Fibroblast of pulmonary artery (primary cell): Measurements from ENCODE around the gene CPLX3.
A peak's percentile ranks its signal among the peaks of the same experiment; 100 is the strongest.
"Not testable (repeated sequence)": the region's sequence is repeated elsewhere in the genome, so short reads cannot be mapped to it uniquely, and the experiment has no call there.

Experiments used
- DNase-seq: peaks from one replicate; pipeline ENCODE4 v3.0.0-alpha.2; 2010; ENCODE audit warnings: low read depth
- H3K4me3 ChIP-seq: replicated peaks from 2 replicates; pipeline ENCODE4 v1.5.1; 2011; ENCODE audit warnings: low read depth, mild to moderate bottlenecking, control low read depth, low read length, moderate library complexity
- TF ChIP-seq, protein P1 (sequence below): IDR thresholded peaks from 2 replicates; pipeline ENCODE4 v1.5.1; 2011; ENCODE audit warnings: mild to moderate bottlenecking, control low read depth, low read length, inconsistent platforms; ENCODE audit errors: missing control alignments

Gene CPLX3

DNA sequence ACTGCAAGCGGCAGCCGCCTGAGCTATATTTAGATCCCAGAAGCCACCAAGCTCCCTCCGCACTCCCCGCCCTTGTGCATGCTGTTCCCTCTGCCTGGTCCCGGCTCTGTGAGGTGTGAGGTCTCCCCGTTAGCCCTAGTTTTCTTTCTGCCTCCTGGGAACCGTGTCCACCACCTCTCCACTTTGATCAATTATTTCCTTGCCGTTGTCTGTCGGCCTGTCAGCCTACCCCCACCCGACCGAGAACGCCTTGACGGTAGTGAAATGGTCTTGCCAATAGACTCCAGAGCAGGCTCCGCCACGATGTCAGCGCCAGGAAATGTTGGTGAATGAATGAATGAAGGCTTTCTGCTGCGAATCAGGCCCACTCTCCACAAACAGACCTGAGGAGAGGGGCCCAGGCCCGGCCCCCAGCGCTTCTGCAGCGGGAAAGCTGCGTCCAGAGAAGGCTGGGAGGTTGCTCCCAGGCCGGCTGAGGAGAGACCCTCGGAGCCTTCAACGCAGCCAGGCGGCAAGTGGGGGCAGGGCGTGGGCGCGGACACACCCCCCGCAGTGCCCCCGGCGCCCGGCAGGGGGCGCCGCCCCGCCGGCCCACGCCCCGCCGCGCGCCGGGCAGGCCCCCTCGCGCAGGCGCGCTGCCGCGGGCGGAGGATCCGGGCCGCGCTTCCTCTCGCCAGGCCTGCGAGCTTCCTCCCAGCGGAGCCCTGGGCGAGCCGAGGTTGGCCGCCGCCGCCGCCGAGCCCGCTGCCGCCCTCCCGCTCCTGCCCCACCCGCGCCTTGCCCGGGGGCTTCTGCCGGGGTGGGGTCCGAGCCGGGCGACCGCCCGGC lies 44.8 kb upstream of the CPLX3 start, which contains the start of gene CSK:
Gene CSK, plus strand, starts transcription at position 650 of the 828 bp plus-strand sequence. CDS start 16,218 bp downstream, outside the sequence.
- peak within 1 kb of the TSS; percentile 79 for H3K4me3 ChIP-seq
- DNase-seq = peak; percentile 66
- TF ChIP-seq, protein P1, sequence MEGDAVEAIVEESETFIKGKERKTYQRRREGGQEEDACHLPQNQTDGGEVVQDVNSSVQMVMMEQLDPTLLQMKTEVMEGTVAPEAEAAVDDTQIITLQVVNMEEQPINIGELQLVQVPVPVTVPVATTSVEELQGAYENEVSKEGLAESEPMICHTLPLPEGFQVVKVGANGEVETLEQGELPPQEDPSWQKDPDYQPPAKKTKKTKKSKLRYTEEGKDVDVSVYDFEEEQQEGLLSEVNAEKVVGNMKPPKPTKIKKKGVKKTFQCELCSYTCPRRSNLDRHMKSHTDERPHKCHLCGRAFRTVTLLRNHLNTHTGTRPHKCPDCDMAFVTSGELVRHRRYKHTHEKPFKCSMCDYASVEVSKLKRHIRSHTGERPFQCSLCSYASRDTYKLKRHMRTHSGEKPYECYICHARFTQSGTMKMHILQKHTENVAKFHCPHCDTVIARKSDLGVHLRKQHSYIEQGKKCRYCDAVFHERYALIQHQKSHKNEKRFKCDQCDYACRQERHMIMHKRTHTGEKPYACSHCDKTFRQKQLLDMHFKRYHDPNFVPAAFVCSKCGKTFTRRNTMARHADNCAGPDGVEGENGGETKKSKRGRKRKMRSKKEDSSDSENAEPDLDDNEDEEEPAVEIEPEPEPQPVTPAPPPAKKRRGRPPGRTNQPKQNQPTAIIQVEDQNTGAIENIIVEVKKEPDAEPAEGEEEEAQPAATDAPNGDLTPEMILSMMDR = peak; percentile 21

DNA sequence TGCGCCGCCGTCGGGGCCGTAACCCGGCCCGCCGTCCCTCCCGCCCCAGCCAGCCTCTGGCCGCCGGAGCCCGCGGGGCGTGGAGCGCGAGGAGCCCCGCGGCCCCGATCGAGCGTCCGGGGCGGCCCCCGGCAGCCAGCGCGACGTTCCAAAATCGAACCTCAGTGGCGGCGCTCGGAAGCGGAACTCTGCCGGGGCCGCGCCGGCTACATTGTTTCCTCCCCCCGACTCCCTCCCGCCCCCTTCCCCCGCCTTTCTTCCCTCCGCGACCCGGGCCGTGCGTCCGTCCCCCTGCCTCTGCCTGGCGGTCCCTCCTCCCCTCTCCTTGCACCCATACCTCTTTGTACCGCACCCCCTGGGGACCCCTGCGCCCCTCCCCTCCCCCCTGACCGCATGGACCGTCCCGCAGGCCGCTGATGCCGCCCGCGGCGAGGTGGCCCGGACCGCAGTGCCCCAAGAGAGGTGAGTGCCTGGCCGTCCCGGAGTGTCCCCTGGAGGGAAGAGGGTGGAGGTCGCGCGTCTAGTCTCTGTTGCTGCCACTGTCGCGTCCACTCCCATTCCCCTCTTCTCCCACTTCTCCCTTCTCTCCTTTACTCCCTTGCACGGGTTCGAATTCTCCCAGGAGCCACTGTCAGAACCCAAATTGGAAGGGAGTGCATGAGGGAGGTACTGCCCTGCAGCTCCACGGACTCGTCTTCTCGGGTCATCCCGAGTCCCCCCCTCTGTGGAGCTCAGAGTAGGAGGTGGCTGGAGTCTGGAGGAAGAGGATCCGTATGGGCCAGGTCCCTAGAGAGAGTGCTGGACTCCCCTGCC lies 44.0 kb upstream of the CPLX3 start:
- H3K4me3 ChIP-seq = peak overlapping the region; percentile 79
- TF ChIP-seq, protein P1 = no peak
- no peak for DNase-seq

DNA sequence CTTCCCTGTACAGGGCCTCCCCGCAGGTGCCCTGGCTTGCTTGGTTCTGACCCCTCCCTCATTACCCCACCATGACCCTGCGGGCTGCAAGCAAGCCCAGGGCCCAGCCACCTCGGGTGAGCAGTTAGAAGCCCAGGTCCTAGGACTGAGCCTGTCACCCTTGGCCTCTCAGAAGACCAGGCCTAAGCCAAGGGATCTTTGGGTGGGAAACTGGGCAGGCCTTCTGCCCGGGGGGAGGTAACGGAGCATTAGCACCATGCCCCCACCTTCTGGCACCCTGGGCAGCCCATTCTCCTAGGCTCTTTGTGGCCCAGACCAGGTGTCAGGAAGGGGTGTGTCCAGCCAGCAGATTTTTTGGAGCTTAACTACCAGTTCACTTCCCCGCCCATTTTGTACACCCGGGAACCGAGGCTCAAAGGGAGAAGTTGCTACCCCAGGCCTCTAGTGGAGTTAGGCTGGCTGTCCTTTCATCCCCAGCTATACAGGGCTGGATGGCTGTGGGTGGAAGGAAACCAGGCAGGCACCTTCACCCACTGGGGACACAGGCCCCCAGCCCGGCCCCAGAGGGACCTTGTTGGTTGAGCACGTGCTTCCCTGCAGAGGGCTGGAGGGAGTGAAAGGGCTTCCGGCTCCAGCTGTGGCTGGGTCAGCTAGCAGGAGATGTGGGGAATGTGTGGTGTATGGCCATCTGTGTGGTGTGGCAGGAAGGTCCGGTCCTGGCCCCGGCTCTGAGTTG lies 43.2 kb upstream of the CPLX3 start:
- peak; percentile 33 for DNase-seq
- peak overlapping the region; percentile 79 for H3K4me3 ChIP-seq
- TF ChIP-seq, protein P1 = no peak

DNA sequence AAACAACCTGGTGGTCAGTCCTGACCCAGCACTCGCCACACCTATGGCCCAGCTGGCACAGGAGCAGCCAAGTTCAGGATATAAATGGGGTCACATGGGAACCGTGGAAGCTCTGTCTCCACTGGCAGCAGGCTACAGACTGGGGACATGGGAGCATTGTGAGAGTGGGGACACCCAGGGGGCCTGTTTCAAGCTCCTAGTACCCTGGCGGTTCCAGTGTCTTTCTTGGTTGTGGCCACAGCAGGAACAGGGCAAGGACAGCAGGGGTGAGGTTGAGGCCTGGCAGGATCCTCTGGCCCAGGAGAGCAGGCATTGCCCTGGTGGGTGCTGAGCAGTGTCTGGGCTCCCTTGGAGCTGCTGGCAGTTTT lies 42.6 kb upstream of the CPLX3 start:
- TF ChIP-seq, protein P1 = no peak
- DNase-seq = no peak
- H3K4me3 ChIP-seq = peak overlapping the region; percentile 79

GRCh38 chr15:74784426-74785193 lies 41.8 kb upstream of the CPLX3 start:
- H3K4me3 ChIP-seq = no peak overlapping the region
- TF ChIP-seq, protein P1 = no peak
- DNase-seq = no peak

GRCh38 chr15:74785194-74786032 lies 41.0 kb upstream of the CPLX3 start:
- H3K4me3 ChIP-seq = no peak overlapping the region
- TF ChIP-seq, protein P1 = no peak
- DNase-seq = no peak

DNA sequence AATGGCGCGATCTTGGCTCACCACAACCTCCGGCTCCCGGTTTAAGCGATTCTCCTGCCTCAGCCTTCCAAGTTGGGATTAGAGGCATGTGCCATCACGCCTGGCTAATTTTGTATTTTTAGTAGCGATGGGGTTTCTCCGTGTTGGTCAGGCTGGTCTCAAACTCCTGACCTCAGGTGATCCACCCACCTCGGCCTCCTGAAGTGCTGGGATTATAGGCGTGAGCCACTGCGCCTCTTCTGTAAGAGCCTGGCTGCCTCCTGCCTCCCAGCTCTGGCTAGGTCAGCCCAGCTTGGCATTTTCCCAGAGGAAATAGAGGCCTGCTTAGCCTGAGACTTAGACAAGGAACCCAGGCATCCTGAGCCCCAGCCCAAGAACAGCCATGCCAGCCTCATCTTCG lies 40.3 kb upstream of the CPLX3 start:
- DNase-seq, H3K4me3 ChIP-seq: not testable (repeated sequence)
